ENCODE data around the gene EXOC4. TPM values are rescaled to one million over a fixed set of nuclear protein-coding genes. Genes with fewer than 3 reads are reported as not detected.

Gene EXOC4
- total RNA-seq, 2 donors from 2014 or later: 62.0 to 146 TPM

GRCh38 chr7:133542209-133542780 lies 289.4 kb downstream of the EXOC4 start:
- Histone ChIP-seq H3K9me3 (no peaks in the 10 kb centered on the region), H3K27ac (no peak overlapping the region), H3K27me3 (no peaks in the 10 kb centered on the region), H3K4me3 (no peak overlapping the region), H3K36me3 (replicated peaks in 1 of 2; ENCODE audit: insufficient read depth in 1 of 2, low read depth in 2 of 2) (no peaks in the 10 kb centered on the region), H3K4me1 (no peaks in the 10 kb centered on the region)
- ATAC-seq (no peak), DNase-seq (no peak)
- intact Hi-C loops (cut with DNase I): no loop called here
- no peak for TF ChIP-seq CTCF (IDR thresholded peaks at IDR 0.05)
- no peak for TF ChIP-seq POLR2A (IDR thresholded peaks at IDR 0.05)

- TF ChIP-seq POLR2A (IDR thresholded peaks at IDR 0.05) (no peak), CTCF (IDR thresholded peaks at IDR 0.05) (no peak)
Observed at GRCh38 chr7:133543657-133544056, 290.8 kb downstream of the EXOC4 start.

GRCh38 chr7:133545618-133546017 lies 292.7 kb downstream of the EXOC4 start:
- Histone ChIP-seq H3K36me3 (replicated peaks in 1 of 2; ENCODE audit: insufficient read depth in 1 of 2, low read depth in 2 of 2) (no peaks in the 10 kb centered on the region), H3K27ac (no peak overlapping the region), H3K4me1 (peaks cover 5% of the 10 kb centered on the region), H3K9me3 (no peaks in the 10 kb centered on the region), H3K4me3 (no peak overlapping the region), H3K27me3 (no peaks in the 10 kb centered on the region)
- TF ChIP-seq POLR2A (IDR thresholded peaks at IDR 0.05) (no peak), CTCF (IDR thresholded peaks at IDR 0.05) (no peak)
- ATAC-seq (no peak), DNase-seq (no peak)
- intact Hi-C loops (cut with DNase I): no loop called here
- 76 to 88% methylated on average over 1 of the region's 1 CpG for WGBS, 2 donors

More at GRCh38 chr7:133543657-133544056, 290.8 kb downstream of the EXOC4 start:
- no peak for ATAC-seq
- H3K36me3 ChIP-seq (replicated peaks in 1 of 2; ENCODE audit: insufficient read depth in 1 of 2, low read depth in 2 of 2): no peaks in the 10 kb centered on the region
- intact Hi-C loops (cut with DNase I): no loop called here
- no peak for DNase-seq
- H3K27ac ChIP-seq: no peak overlapping the region
- H3K9me3 ChIP-seq: no peaks in the 10 kb centered on the region
- H3K4me1 ChIP-seq: no peaks in the 10 kb centered on the region
- 65 to 73% methylated on average over 3 of the region's 3 CpGs for WGBS, 2 donors
- no peak overlapping the region for H3K4me3 ChIP-seq
- no peaks in the 10 kb centered on the region for H3K27me3 ChIP-seq

- intact Hi-C loops (cut with DNase I): no loop called here
- peaks cover 5% of the 10 kb centered on the region for H3K4me1 ChIP-seq
- no peak overlapping the region for H3K4me3 ChIP-seq
- DNase-seq: no peak
- no peak overlapping the region for H3K27ac ChIP-seq
- no peaks in the 10 kb centered on the region for H3K36me3 ChIP-seq (replicated peaks in 1 of 2; ENCODE audit: insufficient read depth in 1 of 2, low read depth in 2 of 2)
- H3K9me3 ChIP-seq: no peaks in the 10 kb centered on the region
- no peak for ATAC-seq
- TF ChIP-seq POLR2A (IDR thresholded peaks at IDR 0.05) (no peak), CTCF (IDR thresholded peaks at IDR 0.05) (no peak)
- 87 to 92% methylated on average over 4 of the region's 4 CpGs for WGBS, 2 donors
- no peaks in the 10 kb centered on the region for H3K27me3 ChIP-seq
Observed at GRCh38 chr7:133547981-133548380, 295.1 kb downstream of the EXOC4 start.

- ATAC-seq: no peak
- TF ChIP-seq CTCF (IDR thresholded peaks at IDR 0.05) (no peak), POLR2A (IDR thresholded peaks at IDR 0.05) (no peak)
- peaks cover 5% of the 10 kb centered on the region for H3K4me1 ChIP-seq
- DNase-seq: no peak
- H3K9me3 ChIP-seq: no peaks in the 10 kb centered on the region
- H3K27me3 ChIP-seq: no peaks in the 10 kb centered on the region
- H3K36me3 ChIP-seq (replicated peaks in 1 of 2; ENCODE audit: insufficient read depth in 1 of 2, low read depth in 2 of 2): no peaks in the 10 kb centered on the region
- no peak overlapping the region for H3K4me3 ChIP-seq
- WGBS, 2 donors: 42 to 58% methylated on average over 1 of the region's 1 CpG
- H3K27ac ChIP-seq: no peak overlapping the region
- intact Hi-C loops (cut with DNase I): no loop called here
Observed at GRCh38 chr7:133549633-133550032, 296.8 kb downstream of the EXOC4 start.
